ENCODE results near the gene ADGRG2.

DNA sequence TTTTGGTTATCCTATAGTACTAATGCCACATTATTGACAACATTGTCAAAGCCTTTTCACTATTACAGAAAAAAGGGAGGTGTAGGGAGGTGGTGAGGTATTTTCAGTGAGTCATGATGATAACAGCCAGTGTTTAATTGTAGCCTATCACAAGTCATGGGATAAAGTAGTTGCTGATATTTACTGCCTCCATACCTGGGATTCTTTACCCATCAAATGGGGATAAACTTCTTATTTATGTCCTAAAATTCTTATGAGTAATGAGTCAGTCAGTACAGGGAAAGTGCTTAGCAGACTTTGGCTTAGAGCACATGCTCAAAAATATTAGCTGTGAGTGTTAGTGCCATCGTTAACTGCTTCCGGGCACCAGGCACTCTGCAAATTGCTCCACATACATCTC, 25.7 kb downstream of the ADGRG2 start:
- TF ChIP-seq, protein P1, sequence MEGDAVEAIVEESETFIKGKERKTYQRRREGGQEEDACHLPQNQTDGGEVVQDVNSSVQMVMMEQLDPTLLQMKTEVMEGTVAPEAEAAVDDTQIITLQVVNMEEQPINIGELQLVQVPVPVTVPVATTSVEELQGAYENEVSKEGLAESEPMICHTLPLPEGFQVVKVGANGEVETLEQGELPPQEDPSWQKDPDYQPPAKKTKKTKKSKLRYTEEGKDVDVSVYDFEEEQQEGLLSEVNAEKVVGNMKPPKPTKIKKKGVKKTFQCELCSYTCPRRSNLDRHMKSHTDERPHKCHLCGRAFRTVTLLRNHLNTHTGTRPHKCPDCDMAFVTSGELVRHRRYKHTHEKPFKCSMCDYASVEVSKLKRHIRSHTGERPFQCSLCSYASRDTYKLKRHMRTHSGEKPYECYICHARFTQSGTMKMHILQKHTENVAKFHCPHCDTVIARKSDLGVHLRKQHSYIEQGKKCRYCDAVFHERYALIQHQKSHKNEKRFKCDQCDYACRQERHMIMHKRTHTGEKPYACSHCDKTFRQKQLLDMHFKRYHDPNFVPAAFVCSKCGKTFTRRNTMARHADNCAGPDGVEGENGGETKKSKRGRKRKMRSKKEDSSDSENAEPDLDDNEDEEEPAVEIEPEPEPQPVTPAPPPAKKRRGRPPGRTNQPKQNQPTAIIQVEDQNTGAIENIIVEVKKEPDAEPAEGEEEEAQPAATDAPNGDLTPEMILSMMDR (conservative IDR thresholded peaks at IDR 0.05; ENCODE audit: low read length), result no peak
- no peak for TF ChIP-seq EZH2phosphoT487 (IDR thresholded peaks at IDR 0.05; ENCODE audit: borderline replicate concordance, low read depth, low read length)

Data from OCI-LY7 (cell line).